K562 (cell line): ENCODE data around the gene ZDHHC5. TPM values are rescaled to one million over a fixed set of nuclear protein-coding genes. Genes with fewer than 3 reads are reported as not detected.
A peak's percentile ranks its signal among the peaks of the same experiment; 100 is the strongest.

ENCODE experiments used
- CEBPG ChIP-seq, 3 experiments: fragments of 200-800 bp in 1 of 3; sonication (Bioruptor generic) in 1 of 3; sonication (generic) in 1 of 3; formaldehyde crosslinking in 1 of 3; IDR thresholded peaks in 2 of 3; conservative IDR thresholded peaks in 1 of 3; 2 replicates each; pipeline versions ENCODE4 v1.6.1 to v1.8.0; 2016 to 2022; ENCODE audit warnings: missing compliant biosample characterization in 2 of 3, missing genetic modification characterization in 2 of 3, mild to moderate bottlenecking in 1 of 3, missing genetic modification reagents in 1 of 3
- CSDE1 ChIP-seq, 2 experiments: fragments of 450-650 bp; IDR thresholded peaks; 2 replicates each; pipeline ENCODE4 v1.6.1; 2016; ENCODE audit warnings: mild to moderate bottlenecking in 1 of 2
- DPF2 ChIP-seq: fragments of 450-650 bp; IDR thresholded peaks from 2 replicates; pipeline ENCODE4 v1.6.1; 2016
- E2F3 ChIP-seq: fragments of 250-450 bp; sonication (Bioruptor Pico); IDR thresholded peaks from 2 replicates; pipeline ENCODE4 v1.4.0; 2020; ENCODE audit warnings: mild to moderate bottlenecking
- GATA2 ChIP-seq: sonication (generic); formaldehyde crosslinking; IDR thresholded peaks from 2 replicates; pipeline ENCODE4 v1.4.0; 2020; ENCODE audit warnings: mild to moderate bottlenecking, missing genetic modification reagents
- HDAC2 ChIP-seq: fragments of 450-650 bp; IDR thresholded peaks from 2 replicates; pipeline ENCODE4 v1.6.1; 2016; ENCODE audit warnings: mild to moderate bottlenecking
- JUNB ChIP-seq: fragments of 450-650 bp; formaldehyde crosslinking; conservative IDR thresholded peaks from 2 replicates; pipeline ENCODE4 v1.4.0; 2020; ENCODE audit warnings: mild to moderate bottlenecking
- MEF2A ChIP-seq: IDR thresholded peaks from 2 replicates; pipeline ENCODE4 v1.6.1; 2011; ENCODE audit warnings: low read depth, mild to moderate bottlenecking, low read length, moderate library complexity; ENCODE audit not compliant: control insufficient read depth
- MEF2D ChIP-seq: conservative IDR thresholded peaks from 2 replicates; pipeline ENCODE4 v1.6.1; 2016; ENCODE audit warnings: low read depth, missing genetic modification characterization, missing compliant biosample characterization
- MEIS2 ChIP-seq: fragments of 450-650 bp; IDR thresholded peaks from 2 replicates; pipeline ENCODE4 v1.6.1; 2014; ENCODE audit warnings: mild to moderate bottlenecking; ENCODE audit not compliant: partially characterized antibody
- NFYB ChIP-seq: IDR thresholded peaks from 2 replicates; pipeline ENCODE4 v1.6.1; 2011; ENCODE audit warnings: mild to moderate bottlenecking, moderate library complexity; ENCODE audit not compliant: insufficient read length; ENCODE audit errors: extremely low read depth
- POLR2A ChIP-seq: fragments of 450-650 bp; conservative IDR thresholded peaks from 2 replicates; pipeline ENCODE4 v1.6.1; 2016
- PTBP1 ChIP-seq: fragments of 200-400 bp; formaldehyde crosslinking; IDR thresholded peaks from 2 replicates; pipeline ENCODE4 v1.6.1; 2017; ENCODE audit warnings: low read depth, low read length
- SIN3A ChIP-seq, 2 experiments: fragments of 150-350 bp in 1 of 2; IDR thresholded peaks; 2 replicates each; pipeline ENCODE4 v1.6.1; 2011 to 2016; ENCODE audit warnings: borderline replicate concordance in 2 of 2, low read depth in 2 of 2, low read length in 2 of 2, mild to moderate bottlenecking in 2 of 2, moderate library complexity in 2 of 2; ENCODE audit not compliant: control insufficient read depth in 1 of 2
- STAT5B ChIP-seq: fragments of 250-450 bp; sonication (Bioruptor Pico); IDR thresholded peaks from 2 replicates; pipeline ENCODE4 v1.8.0; 2021; ENCODE audit warnings: mild to moderate bottlenecking, inconsistent platforms
- TAF1 ChIP-seq: IDR thresholded peaks from 2 replicates; pipeline ENCODE4 v1.6.1; 2011; ENCODE audit warnings: mild to moderate bottlenecking, low read length, moderate library complexity; ENCODE audit not compliant: insufficient read depth, control insufficient read depth, severe bottlenecking; ENCODE audit errors: extremely low read depth
- XRCC3 ChIP-seq: fragments of 450-650 bp; IDR thresholded peaks from 2 replicates; pipeline ENCODE4 v1.6.1; 2017; ENCODE audit warnings: mild to moderate bottlenecking, moderate library complexity
- ZNF699 ChIP-seq: fragments of 250-450 bp; sonication (Bioruptor Pico); IDR thresholded peaks from 2 replicates; pipeline ENCODE4 v1.8.0; 2021; ENCODE audit warnings: mild to moderate bottlenecking, moderate library complexity; ENCODE audit not compliant: insufficient replicate concordance
- polyA plus RNA-seq, 8 experiments: library from polyadenylated mRNA; depleted of rRNA in 4 of 8; stranded (reverse) in 5 of 8; unstranded in 3 of 8; fragments of >200 nt; fragmentation: Nextera tagmentation in 2 of 8; fragmentation: Illumina TruSeq in 1 of 8; extraction: Ambion mirVana in 2 of 8; extraction: Trizol in 1 of 8; gene quantifications; 2 replicates each; pipeline versions ENCODE4 v1.2.1 to v1.2.3, GENCODE V29; 2011 to 2014; ENCODE audit warnings: inconsistent platforms in 1 of 8, missing spikeins in 1 of 8
- total RNA-seq, 7 experiments: library from RNA; depleted of rRNA in 6 of 7; stranded (reverse); fragments of >200 nt in 6 of 7; fragmentation: Illumina TruSeq in 2 of 7; extraction: Trizol in 2 of 7; gene quantifications; 2 replicates each; pipeline versions ENCODE4 v1.2.1 to v1.2.3, GENCODE V29; 2011 to 2021; ENCODE audit warnings: low replicate concordance in 1 of 7
- TF ChIP-seq, protein P1 (sequence below): fragments of 250-450 bp; sonication (Bioruptor Pico); IDR thresholded peaks from 2 replicates; pipeline ENCODE4 v1.8.0; 2022; ENCODE audit warnings: moderate library complexity, mild to moderate bottlenecking, inconsistent platforms
- TF ChIP-seq, protein P2 (sequence below): fragments of 450-650 bp; IDR thresholded peaks from 2 replicates; pipeline ENCODE4 v1.6.1; 2016
- TF ChIP-seq, protein P3 (sequence below): fragments of 450-650 bp; IDR thresholded peaks from 2 replicates; pipeline ENCODE4 v1.6.1; 2017; ENCODE audit warnings: antibody characterized with exemption, mild to moderate bottlenecking

ZDHHC5 gene
- total and polyA plus RNA-seq, 9 of the 15 experiments (the other 6 are each of a cell fraction or from before 2014, with no cell fraction given), result 3.8 to 64.2 (median 35.9) TPM

DNA sequence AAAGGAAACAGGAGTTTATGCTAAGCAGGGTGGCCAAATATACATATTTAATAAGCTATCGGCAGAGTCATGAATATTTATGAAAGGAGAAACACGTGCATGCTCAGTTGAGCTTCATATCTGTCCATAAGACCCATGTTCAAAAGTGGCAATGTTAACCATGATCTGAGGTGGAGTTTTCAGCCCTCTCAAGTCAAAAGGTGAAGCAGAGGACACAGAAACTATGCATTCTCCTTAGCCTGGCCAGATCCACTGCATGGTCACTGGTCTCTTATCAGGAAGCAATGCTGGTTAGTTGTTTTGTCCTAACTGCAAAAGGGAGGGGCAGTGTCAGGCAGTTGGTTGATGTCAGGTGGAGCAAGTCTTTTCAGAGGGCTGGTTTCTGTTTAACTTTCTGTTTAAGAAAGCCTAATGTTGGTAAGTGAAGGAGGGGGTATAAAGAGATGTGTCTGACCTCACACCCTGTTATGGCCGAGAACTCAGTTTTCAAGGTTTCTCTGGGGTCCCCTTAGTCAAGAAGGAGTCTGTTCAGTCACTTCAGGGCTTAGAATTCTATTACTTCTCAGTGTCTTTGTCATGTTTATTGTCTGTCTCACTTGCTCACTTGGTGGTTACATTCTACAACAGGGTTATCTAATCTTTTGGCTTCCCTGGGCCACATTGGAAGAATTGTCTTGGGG lies 67.8 kb downstream of the ZDHHC5 start (continued):
- TF ChIP-seq XRCC3 (no peak), GATA2 (CRISPR knock-in tag) (0 out of 2 replicates have a peak, but pooled peaks have one; percentile 37), POLR2A (0 out of 2 replicates have a peak, but pooled peaks have one; percentile 36), NFYB (no peak), DPF2 (peak; percentile 69), TAF1 (peak; percentile 32), SIN3A (IDR thresholded peaks at IDR 0.05; ENCODE audit: borderline replicate concordance in 2 of 2, control insufficient read depth in 1 of 2, low read depth in 2 of 2, low read length in 2 of 2) (peak in 1 of 2 experiments; percentile 11; a peak in 1 of 4 replicates), ZNF699 (no peak), HDAC2 (peak; percentile 52; the same call in 1 of the 2 replicates), MEF2A (no peak), CEBPG (CRISPR knock-in tag; IDR thresholded peaks at IDR 0.05) (peak; percentile 85), CEBPG (tag; conservative IDR thresholded peaks at IDR 0.05 in 1 of 2, IDR thresholded peaks at IDR 0.05 in 1 of 2) (no peak), JUNB (no peak), CSDE1 (IDR thresholded peaks at IDR 0.05) (no peak), STAT5B (CRISPR knock-in tag) (no peak), MEIS2 (peak; percentile 53), MEF2D (tag) (0 out of 2 replicates have a peak, but pooled peaks have one; percentile 21), PTBP1 (no peak), E2F3 (no peak)
- TF ChIP-seq, protein P1, sequence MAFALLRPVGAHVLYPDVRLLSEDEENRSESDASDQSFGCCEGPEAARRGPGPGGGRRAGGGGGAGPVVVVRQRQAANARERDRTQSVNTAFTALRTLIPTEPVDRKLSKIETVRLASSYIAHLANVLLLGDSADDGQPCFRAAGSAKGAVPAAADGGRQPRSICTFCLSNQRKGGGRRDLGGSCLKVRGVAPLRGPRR (CRISPR knock-in tag), result no peak
- TF ChIP-seq, protein P2, sequence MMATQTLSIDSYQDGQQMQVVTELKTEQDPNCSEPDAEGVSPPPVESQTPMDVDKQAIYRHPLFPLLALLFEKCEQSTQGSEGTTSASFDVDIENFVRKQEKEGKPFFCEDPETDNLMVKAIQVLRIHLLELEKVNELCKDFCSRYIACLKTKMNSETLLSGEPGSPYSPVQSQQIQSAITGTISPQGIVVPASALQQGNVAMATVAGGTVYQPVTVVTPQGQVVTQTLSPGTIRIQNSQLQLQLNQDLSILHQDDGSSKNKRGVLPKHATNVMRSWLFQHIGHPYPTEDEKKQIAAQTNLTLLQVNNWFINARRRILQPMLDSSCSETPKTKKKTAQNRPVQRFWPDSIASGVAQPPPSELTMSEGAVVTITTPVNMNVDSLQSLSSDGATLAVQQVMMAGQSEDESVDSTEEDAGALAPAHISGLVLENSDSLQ, result peak; percentile 67
- TF ChIP-seq, protein P3, sequence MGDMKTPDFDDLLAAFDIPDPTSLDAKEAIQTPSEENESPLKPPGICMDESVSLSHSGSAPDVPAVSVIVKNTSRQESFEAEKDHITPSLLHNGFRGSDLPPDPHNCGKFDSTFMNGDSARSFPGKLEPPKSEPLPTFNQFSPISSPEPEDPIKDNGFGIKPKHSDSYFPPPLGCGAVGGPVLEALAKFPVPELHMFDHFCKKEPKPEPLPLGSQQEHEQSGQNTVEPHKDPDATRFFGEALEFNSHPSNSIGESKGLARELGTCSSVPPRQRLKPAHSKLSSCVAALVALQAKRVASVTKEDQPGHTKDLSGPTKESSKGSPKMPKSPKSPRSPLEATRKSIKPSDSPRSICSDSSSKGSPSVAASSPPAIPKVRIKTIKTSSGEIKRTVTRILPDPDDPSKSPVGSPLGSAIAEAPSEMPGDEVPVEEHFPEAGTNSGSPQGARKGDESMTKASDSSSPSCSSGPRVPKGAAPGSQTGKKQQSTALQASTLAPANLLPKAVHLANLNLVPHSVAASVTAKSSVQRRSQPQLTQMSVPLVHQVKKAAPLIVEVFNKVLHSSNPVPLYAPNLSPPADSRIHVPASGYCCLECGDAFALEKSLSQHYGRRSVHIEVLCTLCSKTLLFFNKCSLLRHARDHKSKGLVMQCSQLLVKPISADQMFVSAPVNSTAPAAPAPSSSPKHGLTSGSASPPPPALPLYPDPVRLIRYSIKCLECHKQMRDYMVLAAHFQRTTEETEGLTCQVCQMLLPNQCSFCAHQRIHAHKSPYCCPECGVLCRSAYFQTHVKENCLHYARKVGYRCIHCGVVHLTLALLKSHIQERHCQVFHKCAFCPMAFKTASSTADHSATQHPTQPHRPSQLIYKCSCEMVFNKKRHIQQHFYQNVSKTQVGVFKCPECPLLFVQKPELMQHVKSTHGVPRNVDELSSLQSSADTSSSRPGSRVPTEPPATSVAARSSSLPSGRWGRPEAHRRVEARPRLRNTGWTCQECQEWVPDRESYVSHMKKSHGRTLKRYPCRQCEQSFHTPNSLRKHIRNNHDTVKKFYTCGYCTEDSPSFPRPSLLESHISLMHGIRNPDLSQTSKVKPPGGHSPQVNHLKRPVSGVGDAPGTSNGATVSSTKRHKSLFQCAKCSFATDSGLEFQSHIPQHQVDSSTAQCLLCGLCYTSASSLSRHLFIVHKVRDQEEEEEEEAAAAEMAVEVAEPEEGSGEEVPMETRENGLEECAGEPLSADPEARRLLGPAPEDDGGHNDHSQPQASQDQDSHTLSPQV, result 0 out of 2 replicates have a peak, but pooled peaks have one; percentile 26
